NCI-H526 treated with DMSO at 0.1 percent for 48 hours (cell line): ENCODE results near the gene PCNA.
A peak's percentile ranks its signal among the peaks of the same experiment; 100 is the strongest.

ENCODE experiments used
- DNase-seq: peaks from one replicate; lab custom pipeline; 2025; lab: John Stamatoyannopoulos, UW

The PCNA gene

DNA sequence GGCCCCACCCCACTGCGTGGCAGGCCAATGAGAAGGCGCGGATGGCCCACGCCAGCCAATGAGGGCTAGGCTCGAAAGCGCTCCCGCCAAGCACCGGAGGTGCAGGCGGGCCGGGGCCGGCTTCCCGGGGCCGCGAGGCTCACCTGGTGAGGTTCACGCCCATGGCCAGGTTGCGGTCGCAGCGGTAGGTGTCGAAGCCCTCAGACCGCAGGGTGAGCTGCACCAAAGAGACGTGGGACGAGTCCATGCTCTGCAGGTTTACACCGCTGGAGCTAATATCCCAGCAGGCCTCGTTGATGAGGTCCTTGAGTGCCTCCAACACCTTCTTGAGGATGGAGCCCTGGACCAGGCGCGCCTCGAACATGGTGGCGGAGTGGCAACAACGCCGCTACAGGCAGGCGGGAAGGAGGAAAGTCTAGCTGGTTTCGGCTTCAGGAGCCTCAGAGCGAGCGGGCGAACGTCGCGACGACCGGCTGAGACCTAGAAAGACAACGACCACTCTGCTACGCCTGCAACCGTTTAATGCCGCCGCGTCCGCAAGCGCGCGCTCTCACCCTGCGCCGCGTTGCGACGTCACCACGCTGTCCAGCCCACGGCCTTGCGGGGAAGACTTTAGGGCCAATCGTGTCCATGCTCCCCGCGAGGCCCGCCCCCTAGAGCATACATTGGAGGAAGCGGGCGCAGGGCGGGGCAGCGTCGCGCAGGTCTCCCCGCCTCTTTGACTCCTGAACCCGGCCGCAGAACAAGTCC, at the start of gene PCNA:
Gene PCNA, minus strand, starts transcription at position 524 of the 750 bp plus-strand sequence. Its CDS starts 160 bp downstream, at position 364.
- peak; percentile 98 for DNase-seq

DNA sequence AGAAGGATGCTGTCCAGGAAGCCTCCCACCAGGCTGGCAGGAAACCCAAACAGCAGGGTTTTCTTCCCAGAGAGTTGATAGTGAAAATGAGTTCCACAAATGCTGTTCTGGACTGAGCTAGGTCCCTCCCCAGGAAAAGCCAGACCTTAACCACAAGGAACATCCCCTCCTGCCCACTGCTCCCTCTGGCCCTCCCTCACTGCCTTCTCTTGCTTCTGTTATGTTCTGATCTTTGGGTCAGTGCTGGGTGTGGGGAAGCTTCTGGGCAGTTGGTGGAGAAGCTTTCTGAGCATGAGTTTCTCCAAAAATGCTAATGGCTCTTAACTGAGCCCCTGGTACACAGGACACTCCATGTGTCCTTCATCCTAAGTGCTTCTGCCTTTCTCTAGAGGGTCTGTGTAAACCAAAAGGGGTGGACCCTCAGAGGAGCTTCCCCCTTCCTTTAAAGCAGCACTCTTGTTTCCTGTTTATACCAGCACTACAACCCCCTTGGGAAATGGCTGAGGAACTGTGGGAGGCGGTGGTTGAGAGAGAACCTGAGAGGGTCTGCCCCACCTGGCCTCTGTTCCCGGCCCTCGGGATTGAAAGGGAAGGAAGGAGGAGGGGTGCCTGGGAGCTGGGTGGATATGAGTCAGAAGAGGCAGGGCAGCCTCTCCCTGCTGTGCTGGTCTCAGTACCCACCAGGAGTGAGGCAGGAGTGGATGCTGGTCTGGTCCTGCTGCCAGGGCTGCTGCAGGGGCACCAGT, 49.1 kb upstream of the PCNA start:
- DNase-seq: peak; percentile 13

DNA sequence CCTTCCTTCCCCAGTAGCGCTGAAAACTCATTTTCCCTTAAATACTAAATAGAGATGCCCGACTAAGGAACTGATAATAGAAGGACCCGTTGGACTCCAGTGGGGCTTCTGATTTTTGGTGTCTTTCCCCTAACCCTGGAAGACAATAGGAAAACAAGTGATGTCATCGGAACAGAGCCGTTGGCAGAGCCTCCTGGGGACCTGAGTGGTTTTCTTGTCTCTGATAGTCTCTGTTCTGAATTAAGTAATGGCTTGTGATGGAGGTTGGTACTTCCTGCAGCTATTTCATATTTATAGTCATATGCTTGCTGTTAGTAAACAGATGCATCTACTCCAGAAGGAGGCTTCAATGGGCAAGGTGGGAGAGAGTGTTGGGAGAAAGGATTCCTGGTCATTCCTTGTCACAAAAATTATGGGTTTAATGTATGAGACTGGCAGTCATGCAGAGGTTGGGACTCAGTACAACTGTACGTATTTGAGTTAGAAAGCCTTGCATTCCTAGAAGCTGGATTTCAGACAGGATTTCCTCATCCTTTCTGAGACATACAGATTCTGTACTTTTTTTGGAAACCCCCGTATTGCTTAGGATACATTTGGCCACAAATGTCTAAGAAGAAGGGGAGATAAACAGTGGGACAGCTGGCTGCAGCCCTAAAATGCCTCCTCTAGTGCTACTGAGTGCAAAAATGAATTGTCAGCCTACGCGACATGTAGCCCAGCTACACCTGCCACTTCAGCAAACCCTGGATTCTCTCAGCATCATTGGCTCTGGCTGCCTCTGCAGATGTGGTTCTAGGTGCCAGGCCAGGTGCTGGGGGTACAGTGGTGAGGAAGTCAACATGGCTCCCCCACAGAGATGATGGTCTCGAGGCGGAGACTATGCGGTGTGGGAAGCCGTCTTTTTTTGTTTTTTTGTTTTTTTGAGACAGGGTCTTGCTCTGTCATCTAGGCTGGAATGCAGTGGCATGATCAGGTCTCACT, 45.2 kb upstream of the PCNA start:
- DNase-seq: no peak

DNA sequence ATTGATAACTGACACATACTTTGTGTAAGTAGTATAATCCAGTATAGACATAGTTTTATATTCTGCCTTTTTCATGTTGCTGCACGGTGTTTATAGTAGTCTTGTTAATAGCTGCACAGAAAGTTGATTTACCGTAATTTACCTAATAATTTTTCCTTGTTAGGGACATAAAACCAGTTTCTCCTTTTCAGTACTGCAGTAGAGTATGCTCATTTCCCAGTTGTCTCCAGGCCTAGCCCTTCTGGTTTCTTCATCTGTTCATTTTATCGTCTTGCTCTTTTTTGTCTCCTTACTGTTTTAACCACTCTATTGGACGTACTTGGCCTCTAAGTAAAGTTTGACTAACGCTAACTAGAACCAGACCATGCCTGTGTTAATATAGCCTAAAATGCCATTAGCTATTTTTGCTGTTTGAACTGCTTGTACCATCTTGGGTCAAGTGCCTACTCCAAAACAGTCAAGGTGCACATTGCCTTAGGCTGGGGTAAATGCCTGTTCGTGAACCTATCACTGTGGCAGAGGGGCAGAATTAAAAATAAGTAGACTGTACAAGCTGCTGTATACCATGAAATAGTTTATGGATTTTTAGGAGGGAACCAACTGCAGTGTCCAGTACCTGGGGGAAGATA, 41.9 kb upstream of the PCNA start:
- no peak for DNase-seq

DNA sequence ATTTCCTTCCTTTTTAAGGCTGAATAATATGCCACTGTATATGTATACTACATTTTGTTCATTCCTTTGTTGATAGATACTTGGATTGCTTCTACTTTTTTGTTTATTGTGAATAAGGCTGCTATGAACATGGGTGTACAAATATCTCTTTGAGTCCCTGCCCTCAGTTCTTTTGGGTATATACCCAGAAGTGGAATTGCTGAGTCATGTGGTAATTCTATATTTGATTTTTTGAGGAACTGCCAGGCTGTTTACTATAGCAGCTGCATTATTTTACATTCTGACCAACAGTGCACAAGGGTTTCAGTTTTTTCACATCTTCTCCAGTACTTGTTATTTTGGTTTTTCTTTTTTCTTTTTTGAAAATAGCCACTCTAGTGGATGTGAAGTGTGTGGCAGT, 41.1 kb upstream of the PCNA start:
- no peak for DNase-seq

DNA sequence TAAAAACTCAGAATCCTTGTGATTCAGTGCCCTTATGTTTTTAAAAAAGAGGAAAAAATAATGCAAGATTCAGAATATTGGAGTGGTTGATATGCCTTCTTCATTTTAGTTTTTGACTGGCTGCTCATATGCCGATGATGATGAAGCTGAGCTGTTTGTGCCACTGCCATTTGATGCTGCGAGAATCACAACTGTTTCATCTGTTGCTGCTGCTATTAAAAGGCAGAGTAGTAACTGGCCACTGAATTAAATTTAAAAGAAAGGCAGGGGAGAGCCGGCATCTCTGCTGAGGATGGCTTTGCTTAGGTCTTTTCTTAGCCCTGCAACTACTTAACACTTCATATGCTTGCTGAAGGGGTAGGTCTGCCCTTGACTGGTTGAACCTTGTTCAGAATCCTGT, 40.2 kb upstream of the PCNA start:
- DNase-seq: no peak

DNA sequence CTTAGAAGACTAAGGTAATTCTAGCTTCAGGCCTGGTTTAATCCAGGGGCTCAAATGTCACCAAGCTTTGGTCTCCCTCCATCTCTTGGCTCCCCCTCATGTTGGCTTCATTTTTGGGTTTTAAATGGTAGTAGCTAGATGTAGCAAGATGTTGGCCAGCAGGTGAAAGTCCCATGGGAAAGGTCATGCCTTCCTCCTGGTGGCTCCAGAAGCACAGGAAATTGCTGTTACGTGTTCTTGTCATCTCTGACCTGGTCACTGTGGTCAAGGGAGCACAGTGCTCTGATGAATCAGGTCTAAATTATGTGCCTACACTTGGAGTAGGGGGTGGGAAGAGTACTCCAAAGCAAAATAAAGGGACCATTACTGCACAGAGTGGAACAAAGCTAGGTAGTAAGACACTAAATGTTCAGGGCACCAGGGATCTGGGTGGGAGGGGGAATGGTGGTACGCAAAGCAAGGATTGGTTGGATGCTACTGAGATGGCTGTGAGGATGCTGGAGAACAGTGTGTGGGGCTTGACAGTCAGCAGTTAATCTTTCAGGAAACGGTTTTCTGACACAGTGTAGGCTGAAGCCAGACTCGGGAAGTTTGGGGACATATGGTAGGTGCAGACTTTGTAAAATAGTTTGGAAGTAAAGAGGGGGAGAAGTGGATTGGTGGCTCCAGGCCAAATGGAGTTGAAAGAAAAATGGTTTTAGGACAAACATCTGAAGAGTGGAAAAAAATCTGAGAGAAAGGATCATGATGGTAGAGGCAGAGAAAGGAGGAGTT, 37.1 kb upstream of the PCNA start:
- DNase-seq: no peak

DNA sequence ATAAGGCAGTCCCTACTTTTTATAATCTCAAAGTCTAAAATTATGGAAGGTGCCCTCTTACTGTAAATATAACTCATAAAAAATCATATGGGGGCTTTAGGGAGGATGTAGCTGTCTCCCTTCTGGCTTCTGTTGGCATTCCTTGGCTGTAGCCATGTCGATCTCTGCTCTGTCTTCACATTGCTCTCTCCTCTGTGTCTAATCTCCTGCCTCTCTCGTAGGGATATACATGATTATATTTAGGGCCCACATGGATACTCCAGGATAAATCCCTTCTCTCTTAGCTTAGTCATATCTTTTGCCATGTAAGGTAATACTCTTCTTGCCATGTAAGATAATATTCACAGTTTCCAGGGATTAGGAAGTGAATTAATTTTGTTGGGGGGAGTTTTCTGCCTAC, 35.6 kb upstream of the PCNA start:
- no peak for DNase-seq

DNA sequence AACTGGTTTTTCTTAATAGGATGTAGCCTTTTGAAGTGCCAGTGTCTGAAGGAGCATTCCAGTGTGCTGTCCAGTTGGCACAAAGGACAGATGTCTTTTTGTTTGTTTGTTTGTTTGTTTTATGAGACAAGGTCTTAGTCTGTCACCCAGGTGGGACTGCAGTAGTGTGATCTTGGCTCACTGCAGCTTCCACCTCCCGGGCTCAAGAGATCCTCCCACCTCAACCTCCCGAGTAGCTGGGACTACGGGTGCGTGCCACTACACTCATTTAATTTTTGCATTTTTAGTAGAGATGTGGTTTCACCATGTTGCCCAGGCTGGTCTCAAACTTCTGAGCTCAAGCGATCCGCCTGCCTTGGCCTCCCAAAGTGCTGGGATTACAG, 34.8 kb upstream of the PCNA start:
- no peak for DNase-seq

DNA sequence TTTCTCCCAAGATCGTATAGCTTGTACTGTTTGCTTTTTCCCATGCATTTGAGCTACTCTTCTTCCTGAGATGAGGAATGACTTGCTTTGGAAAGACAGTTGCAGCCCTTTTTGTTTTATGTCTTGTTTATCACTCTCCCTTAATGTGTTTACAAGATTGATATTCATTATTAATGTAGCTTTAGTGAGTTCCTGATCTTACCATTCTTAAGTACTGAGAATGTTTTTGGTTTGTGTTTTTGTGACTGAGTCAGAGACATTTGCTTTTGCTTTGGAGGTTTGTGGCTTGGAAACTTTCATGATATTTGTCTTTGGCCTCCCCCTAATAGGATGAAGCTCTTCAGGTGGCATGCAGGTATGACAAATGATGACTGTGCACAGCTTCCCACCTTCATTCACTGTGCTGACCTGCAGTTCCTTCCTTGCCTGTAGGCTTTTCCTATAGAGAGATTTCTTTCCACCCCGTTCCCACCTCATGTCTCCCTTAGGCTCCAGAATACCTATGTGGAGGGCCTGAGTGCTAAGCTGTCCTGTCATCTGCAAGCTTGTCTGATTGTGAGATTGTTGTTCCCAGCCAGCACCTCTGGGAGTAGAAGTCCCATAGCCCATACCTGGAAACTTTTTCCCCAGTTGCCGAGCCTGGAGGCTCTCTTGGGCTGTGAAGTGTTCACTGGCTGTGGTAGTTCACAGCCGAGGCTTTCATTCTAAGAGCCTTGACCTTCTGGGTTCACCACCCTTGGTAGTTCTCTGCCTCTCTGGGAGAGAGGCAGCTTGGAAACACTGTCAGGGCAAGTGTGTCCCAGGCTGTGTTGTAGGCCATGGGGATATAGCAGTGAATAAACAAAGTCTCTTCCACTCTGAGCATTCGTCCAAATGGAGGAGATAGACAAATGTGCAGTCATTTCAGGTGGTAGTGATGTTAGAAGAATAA, 34.1 kb upstream of the PCNA start:
- no peak for DNase-seq

DNA sequence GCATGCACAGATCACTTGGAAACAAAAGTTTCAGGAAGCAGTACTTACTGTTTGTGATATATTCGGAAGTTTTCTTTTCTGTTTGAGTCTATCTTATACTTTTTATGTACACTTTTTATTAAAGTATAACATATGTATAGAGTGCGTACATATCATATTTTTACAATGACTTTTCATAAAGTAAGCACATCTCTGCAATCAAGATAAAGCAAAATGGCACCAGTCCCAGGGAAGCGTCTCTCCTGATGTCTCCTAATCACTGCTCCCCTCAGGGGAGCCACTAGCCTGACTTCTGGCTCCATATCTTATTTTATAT, 33.4 kb upstream of the PCNA start:
- no peak for DNase-seq

DNA sequence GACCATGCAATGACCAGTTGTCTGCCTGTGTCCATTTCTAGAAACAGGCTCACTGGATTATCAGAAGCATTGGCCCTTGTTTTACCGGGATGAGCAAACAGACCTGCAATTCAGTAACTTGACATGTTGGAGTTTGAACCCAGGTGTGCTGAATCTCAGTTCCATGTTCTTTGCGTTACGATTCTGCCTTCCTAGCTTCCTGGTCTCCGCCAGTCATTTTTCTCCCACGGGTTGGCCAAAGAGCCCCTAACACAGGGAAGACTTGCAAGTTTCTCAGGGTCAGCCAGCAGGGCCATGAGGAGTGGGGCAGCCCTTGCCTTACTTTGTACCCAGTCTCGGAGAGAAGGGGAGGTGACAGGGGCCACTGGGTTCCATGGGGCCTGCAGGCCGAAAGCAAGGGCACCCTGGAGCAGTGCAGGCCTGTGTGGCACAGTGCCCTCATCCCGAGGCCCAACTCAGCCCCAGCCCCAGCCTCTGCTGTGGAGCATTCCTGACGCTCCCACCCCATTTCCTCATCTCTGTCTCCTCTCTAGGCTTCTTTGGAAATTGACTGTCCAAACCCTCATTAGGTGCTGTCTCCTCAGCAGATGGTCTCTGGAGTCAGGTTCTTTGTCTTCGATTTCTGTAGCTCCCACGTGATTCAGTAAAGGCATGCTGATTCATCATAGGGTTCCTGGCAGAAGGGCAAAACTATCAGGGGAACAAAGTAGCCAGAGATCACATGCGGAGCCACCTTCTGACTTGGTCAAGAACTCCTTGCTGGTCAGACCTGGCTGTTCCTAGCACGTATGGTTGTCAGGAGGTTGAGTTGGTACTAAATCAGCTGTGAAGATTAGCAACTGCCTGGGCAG, 30.7 kb upstream of the PCNA start:
- no peak for DNase-seq

DNA sequence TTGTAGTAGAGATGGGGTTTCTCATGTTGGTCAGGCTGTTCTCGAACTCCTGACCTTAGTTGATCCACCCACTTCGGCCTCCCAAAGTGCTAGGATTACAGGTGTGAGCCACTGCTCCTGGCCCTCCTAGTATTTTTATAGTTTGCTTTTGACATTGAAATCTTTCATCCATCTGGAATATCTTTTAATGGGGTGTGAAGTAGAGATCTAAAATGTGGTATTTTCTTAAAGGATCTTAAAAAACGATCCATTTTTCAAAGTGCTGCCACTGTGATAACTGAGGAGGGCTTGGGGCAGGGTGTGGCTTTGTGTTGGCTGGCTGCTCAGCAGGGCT, 30.1 kb upstream of the PCNA start:
- DNase-seq: no peak

DNA sequence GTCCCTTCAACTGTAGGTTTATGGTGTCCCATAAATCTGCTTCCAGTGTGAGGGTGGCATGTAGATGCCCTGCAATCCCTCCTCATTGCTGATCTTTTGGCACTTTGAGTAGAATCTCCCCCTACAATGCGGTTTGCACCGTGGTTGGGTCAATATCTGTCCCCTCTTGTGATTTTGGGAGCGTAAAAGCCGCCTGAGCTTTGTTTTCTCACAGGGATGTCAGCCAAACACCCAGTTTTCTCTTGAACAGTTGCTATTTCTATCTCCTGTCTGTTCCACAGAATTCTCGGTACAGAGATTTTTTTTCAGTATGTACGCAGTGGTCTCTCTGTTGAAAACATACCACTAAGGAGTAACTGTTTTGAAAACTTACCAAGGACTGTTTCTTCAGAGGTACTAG, 28.8 kb upstream of the PCNA start:
- DNase-seq: no peak

DNA sequence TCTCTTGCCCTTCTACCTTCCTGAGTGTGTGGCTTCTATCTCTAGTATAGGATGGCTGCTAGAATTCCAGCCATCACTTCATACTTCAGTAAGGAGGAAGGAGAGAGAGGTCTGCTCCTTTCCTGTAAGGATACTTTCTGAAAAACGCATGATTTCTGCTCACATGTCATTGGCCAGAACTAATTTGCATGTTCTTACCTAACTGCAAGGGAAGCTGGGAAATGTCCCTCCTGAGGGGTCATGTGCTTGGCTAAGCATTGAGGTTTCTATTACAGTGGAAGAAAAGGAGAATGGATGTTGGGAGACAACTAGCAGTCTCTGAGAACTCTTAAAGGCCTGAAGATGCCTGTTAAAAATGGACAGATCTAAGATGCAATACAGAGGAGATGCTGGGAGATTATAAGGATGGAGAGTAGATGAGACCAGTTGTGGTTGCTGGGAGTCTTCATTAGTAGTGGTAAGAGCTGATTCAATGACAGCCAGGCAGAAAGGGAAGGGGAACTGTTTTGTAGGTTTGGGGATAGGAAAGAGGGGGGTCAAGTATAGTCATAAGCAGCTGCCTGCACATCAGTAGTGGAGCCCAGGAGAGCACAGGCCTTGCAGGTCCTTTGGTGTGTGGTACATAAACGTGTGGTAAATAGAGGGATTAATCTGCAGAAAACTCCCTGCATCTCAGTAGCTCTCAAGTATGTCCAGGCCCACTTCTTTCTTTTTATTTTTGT, 27.3 kb upstream of the PCNA start:
- no peak for DNase-seq

DNA sequence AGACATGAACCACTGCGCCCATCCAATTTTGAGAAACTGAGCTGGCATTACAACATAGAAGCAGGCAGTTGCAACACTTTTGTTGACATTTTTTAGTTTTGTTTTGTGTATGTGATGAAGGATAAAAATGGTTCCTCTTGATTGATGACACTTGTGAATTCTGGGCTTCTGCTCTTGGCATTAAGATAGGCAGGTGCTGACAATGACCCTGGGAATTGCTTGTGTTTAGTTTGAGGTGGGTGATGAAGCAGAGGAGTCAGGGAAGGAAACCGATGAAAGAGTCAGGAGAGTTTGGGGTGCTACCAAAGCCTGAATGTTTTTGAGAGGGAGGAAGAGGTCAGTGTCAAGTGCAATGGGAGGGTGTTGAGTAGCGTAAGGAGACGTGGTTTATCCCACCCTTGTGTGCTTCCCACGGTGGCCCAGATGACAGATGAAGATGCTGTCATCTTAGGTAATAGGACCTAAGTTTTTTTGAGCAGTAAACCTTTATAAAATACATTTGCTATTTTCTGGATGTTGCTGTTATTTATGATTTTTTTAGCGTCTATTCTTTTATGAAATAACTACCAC, 26.4 kb upstream of the PCNA start:
- DNase-seq: no peak

DNA sequence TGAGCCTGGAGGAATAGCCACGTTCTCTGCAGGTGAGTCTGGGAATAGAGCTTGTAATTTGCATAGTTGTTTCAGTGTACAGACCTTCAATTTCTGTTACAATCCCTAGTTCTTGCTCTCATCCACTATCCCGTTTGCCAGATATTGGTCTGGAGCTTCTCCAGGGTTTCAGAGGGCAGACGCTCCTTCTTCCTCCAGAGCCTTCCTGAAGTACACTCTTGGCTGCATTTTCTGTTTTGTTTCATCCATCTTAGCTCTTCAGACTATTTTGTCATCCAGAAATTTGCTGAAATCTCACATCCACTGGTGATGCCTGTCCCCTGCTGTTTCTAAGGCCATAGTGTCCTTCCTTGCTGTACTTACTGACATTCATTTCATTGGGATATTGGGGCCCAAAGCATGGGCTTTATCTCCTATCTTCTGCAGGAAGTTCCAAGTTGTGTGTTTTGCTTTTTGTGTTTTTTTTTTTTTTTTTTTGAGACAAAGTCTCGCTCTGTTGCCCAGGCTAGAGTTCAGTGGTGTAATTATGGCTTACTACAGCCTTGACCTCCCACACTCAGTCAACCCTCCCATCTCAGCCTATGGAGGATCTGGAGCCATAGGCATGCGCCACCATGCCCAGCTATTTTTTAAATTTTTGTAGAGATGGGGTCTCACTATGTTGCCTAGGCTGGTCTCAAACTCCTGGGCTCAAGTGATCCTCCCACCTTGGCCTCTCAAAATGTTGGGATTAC, 25.8 kb upstream of the PCNA start:
- DNase-seq: no peak

DNA sequence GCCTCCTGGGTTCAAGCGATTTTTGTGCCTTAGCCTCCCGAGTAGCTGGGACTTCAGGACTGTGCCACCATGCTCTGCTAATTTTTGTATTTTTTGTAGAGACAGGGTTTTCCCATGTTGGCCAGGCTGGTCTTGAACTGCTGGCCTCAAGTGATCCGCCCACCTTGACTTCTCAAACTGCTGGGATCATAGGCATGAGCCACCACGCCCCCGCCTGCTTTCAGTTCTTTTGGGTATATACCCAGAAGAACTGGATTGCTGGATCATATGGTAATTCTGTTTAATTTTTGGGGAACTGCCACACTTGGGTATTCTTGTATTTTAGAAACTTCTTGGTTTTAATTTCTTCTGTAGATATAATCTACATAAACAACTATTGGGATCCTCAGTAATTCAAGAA, 24.1 kb upstream of the PCNA start:
- no peak for DNase-seq
